SU-DHL-6 (cell line): ENCODE data around the gene ARMC3.

Experiments used
- H2AFZ ChIP-seq: fragments of 200-600 bp; sonication (generic); 2 replicates; pipeline ENCODE4 v1.6.1; 2014; ENCODE audit warnings: low read depth, mild to moderate bottlenecking, moderate library complexity, mixed read lengths, antibody characterized with exemption, low read length; ENCODE audit not compliant: severe bottlenecking
- H3F3A ChIP-seq: fragments of 200-600 bp; shearing (Covaris generic); 2 replicates; pipeline ENCODE4 v1.6.0; 2016; ENCODE audit warnings: antibody characterized with exemption, mild to moderate bottlenecking; ENCODE audit not compliant: insufficient read depth
- H3K27ac ChIP-seq: fragments of 200-600 bp; sonication (generic); 2 replicates; pipeline ENCODE4 v1.5.1; 2016; ENCODE audit warnings: low read depth, mild to moderate bottlenecking, low read length, moderate library complexity, mixed read lengths
- H3K27me3 ChIP-seq: fragments of 200-600 bp; sonication (generic), shearing (Covaris generic); 2 replicates; pipeline ENCODE4 v1.6.0; 2014; ENCODE audit warnings: mild to moderate bottlenecking, low read length
- H3K36me3 ChIP-seq: fragments of 200-600 bp; sonication (generic); 2 replicates; pipeline ENCODE4 v1.6.1; 2014; ENCODE audit warnings: mild to moderate bottlenecking, low read length, mixed read lengths
- H3K4me2 ChIP-seq: fragments of 300-600, 200-600 bp; shearing (Covaris generic), sonication (generic); 2 replicates; pipeline ENCODE4 v1.6.0; 2014; ENCODE audit warnings: low read length, low read depth, mild to moderate bottlenecking; ENCODE audit not compliant: poor library complexity, severe bottlenecking
- H3K4me3 ChIP-seq: fragments of 200-600 bp; sonication (generic); 2 replicates; pipeline ENCODE4 v1.5.1; 2014; ENCODE audit warnings: antibody characterized with exemption, low read length, mild to moderate bottlenecking, mixed read lengths; ENCODE audit not compliant: insufficient read depth, poor library complexity, severe bottlenecking
- H3K79me2 ChIP-seq: fragments of 200-600 bp; sonication (generic); 2 replicates; pipeline ENCODE4 v1.6.1; 2014; ENCODE audit warnings: mild to moderate bottlenecking, low read length, moderate library complexity; ENCODE audit not compliant: insufficient read depth
- H3K9ac ChIP-seq: fragments of 200-600 bp; sonication (generic); 2 replicates; pipeline ENCODE4 v1.7.0; 2014; ENCODE audit warnings: mild to moderate bottlenecking, low read length
- H3K9me2 ChIP-seq: fragments of 200-600 bp; sonication (generic); replicated peaks from 2 replicates; pipeline ENCODE4 v1.6.1; 2014; ENCODE audit warnings: low read length; ENCODE audit not compliant: insufficient read depth
- H3K9me3 ChIP-seq: fragments of 200-600 bp; sonication (generic); 2 replicates; pipeline ENCODE4 v1.6.1; 2014; ENCODE audit warnings: low read length, mixed read lengths; ENCODE audit not compliant: insufficient read depth
- H4K20me1 ChIP-seq: fragments of 200-600 bp; sonication (generic); 2 replicates; pipeline ENCODE4 v1.6.1; 2014; ENCODE audit warnings: low read depth, mild to moderate bottlenecking, antibody characterized with exemption, low read length, moderate library complexity, mixed read lengths
- CTCF ChIP-seq: fragments of 200-600 bp; sonication (generic); IDR thresholded peaks from one replicate; pipeline ENCODE4 v1.5.1; 2017; ENCODE audit warnings: antibody characterized with exemption, mild to moderate bottlenecking, low read length, moderate library complexity; ENCODE audit not compliant: insufficient read depth, poor library complexity, severe bottlenecking
- EZH2phosphoT487 ChIP-seq: fragments of 200-600 bp; sonication (generic), shearing (Covaris generic); conservative IDR thresholded peaks from 2 replicates; pipeline ENCODE4 v1.6.1; 2018; ENCODE audit warnings: mild to moderate bottlenecking, antibody characterized with exemption, low read length, moderate library complexity, mixed read lengths

ARMC3 gene

GRCh38 chr10:23053036-23053435 is 125.2 kb downstream of the ARMC3 start:
- Histone ChIP-seq H3K9me2 (no peaks in the 10 kb centered on the region; the same call in 1 of the 2 replicates), H2AFZ (no peak overlapping the region), H3K36me3 (no peaks in the 10 kb centered on the region), H4K20me1 (no peaks in the 10 kb centered on the region), H3K4me2 (no peak overlapping the region), H3K9me3 (no peaks in the 10 kb centered on the region), H3K27me3 (no peaks in the 10 kb centered on the region), H3K79me2 (no peaks in the 10 kb centered on the region), H3K4me3 (no peak overlapping the region), H3K9ac (no peak overlapping the region), H3K27ac (no peak overlapping the region), H3F3A (no peaks in the 10 kb centered on the region)
- no peak for TF ChIP-seq EZH2phosphoT487
- no peak for TF ChIP-seq CTCF

DNA sequence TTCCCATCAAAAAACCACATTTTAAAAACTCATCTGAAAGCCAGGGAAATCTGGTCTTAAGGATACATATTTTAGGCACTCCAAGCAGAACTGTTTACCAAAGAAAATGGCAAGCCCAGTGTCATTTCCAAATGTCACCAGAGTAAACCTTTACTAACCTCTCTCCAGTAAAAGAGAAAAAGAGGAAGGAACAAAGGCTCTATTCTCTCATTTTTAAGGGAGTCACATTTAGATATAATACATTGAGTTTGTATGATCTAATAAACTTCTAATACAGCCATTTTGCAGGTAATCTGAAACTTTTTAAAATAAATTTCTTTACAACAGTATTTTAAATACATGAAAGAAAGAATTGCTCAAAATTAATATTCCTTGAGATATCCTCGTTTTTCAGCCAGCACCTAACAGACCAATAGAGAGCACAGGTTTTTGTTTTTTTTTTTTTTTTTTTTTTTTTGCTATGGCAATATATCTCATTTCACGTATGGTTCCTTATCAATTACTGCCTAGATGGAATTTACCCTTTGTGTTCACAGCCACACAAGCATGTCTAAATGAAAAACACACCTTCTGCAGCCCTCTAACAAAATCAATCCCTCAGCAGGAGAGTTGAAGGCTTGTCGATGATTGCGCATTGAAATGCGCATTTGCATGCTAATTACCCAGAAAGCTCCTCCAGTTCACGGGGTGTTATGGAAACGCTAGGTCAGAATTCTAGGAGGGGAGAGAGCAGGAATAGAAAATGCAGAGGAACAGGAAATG is 127.8 kb downstream of the ARMC3 start:
- Histone ChIP-seq H3K4me3 (no peak overlapping the region), H3K9me3 (no peaks in the 10 kb centered on the region), H4K20me1 (no peaks in the 10 kb centered on the region), H3K36me3 (no peaks in the 10 kb centered on the region), H3K9me2 (no peaks in the 10 kb centered on the region; the same call in 1 of the 2 replicates), H3K27ac (no peak overlapping the region), H3K9ac (no peak overlapping the region), H3K79me2 (no peaks in the 10 kb centered on the region), H3F3A (no peaks in the 10 kb centered on the region), H3K27me3 (no peaks in the 10 kb centered on the region), H2AFZ (no peak overlapping the region), H3K4me2 (no peak overlapping the region)
- TF ChIP-seq EZH2phosphoT487 = no peak
- TF ChIP-seq CTCF = no peak

GRCh38 chr10:23056186-23056579 is 128.3 kb downstream of the ARMC3 start:
- no peak overlapping the region for H3K4me3 ChIP-seq

More at GRCh38 chr10:23056186-23056579, 128.3 kb downstream of the ARMC3 start:
- Histone ChIP-seq H4K20me1 (no peaks in the 10 kb centered on the region), H3K36me3 (no peaks in the 10 kb centered on the region), H3K27ac (no peak overlapping the region), H3K4me2 (no peak overlapping the region), H3F3A (no peaks in the 10 kb centered on the region), H3K9me3 (no peaks in the 10 kb centered on the region), H2AFZ (no peak overlapping the region), H3K9ac (no peak overlapping the region), H3K79me2 (no peaks in the 10 kb centered on the region), H3K27me3 (no peaks in the 10 kb centered on the region), H3K9me2 (no peaks in the 10 kb centered on the region; the same call in 1 of the 2 replicates)
- TF ChIP-seq CTCF (no peak), EZH2phosphoT487 (no peak)
